HEK293T (cell line): ENCODE results near the gene CDH4.
A peak's percentile ranks its signal among the peaks of the same experiment; 100 is the strongest.

ENCODE experiments used
- CTCF ChIA-PET: fragments of 350-600 bp; formaldehyde crosslinking; extraction: SDS; loops from one replicate; lab custom pipeline; 2021; ENCODE audit warnings: antibody characterized with exemption, inconsistent platforms; lab: Yijun Ruan, JAX
- POLR2A ChIA-PET: fragments of 350-600 bp; formaldehyde crosslinking; extraction: SDS; loops from one replicate; lab custom pipeline; 2020; ENCODE audit warnings: antibody characterized with exemption, inconsistent platforms; lab: Yijun Ruan, JAX
- DNase-seq: peaks from one replicate; pipeline ENCODE4 v3.0.0; 2012; ENCODE audit warnings: mixed read lengths; ENCODE audit errors: extremely low spot score
- ARNT ChIP-seq: fragments of 450-650 bp; IDR thresholded peaks from 2 replicates; pipeline ENCODE4 v1.6.1; 2017; ENCODE audit warnings: mild to moderate bottlenecking
- BHLHE40 ChIP-seq: fragments of 450-650 bp; IDR thresholded peaks from 2 replicates; pipeline ENCODE4 v1.6.1; 2016; ENCODE audit warnings: mild to moderate bottlenecking, moderate library complexity, borderline replicate concordance
- CTBP1 ChIP-seq: fragments of 450-650 bp; IDR thresholded peaks from 2 replicates; pipeline ENCODE4 v1.6.1; 2016; ENCODE audit warnings: borderline replicate concordance
- ELF4 ChIP-seq: fragments of 450-650 bp; IDR thresholded peaks from 2 replicates; pipeline ENCODE4 v1.6.1; 2017; ENCODE audit warnings: antibody characterized with exemption
- FOXA1 ChIP-seq: fragments of 450-650 bp; IDR thresholded peaks from 2 replicates; pipeline ENCODE4 v1.6.1; 2016; ENCODE audit warnings: mild to moderate bottlenecking
- FOXK2 ChIP-seq: fragments of 450-650 bp; IDR thresholded peaks from 2 replicates; pipeline ENCODE4 v1.6.1; 2016; ENCODE audit warnings: mild to moderate bottlenecking
- FOXM1 ChIP-seq: fragments of 450-650 bp; IDR thresholded peaks from 2 replicates; pipeline ENCODE4 v1.6.1; 2017; ENCODE audit warnings: mild to moderate bottlenecking, borderline replicate concordance
- HDGF ChIP-seq: fragments of 450-650 bp; IDR thresholded peaks from 2 replicates; pipeline ENCODE4 v1.6.1; 2017; ENCODE audit warnings: antibody characterized with exemption, borderline replicate concordance
- L3MBTL2 ChIP-seq: fragments of 450-650 bp; conservative IDR thresholded peaks from 2 replicates; pipeline ENCODE4 v1.6.1; 2016; ENCODE audit warnings: mild to moderate bottlenecking
- LEF1 ChIP-seq: fragments of 450-650 bp; IDR thresholded peaks from 2 replicates; pipeline ENCODE4 v1.6.1; 2017; ENCODE audit warnings: mild to moderate bottlenecking, borderline replicate concordance
- NFRKB ChIP-seq: fragments of 450-650 bp; IDR thresholded peaks from 2 replicates; pipeline ENCODE4 v1.6.1; 2016; ENCODE audit warnings: mild to moderate bottlenecking, moderate library complexity
- SP1 ChIP-seq: fragments of 450-650 bp; IDR thresholded peaks from 2 replicates; pipeline ENCODE4 v1.6.1; 2017
- SUZ12 ChIP-seq: fragments of 450-650 bp; IDR thresholded peaks from 2 replicates; pipeline ENCODE4 v1.6.1; 2016; ENCODE audit warnings: mild to moderate bottlenecking
- TARDBP ChIP-seq: fragments of 450-650 bp; IDR thresholded peaks from 2 replicates; pipeline ENCODE4 v1.6.1; 2016
- ZNF384 ChIP-seq: fragments of 450-650 bp; IDR thresholded peaks from 2 replicates; pipeline ENCODE4 v1.6.1; 2016
- TF ChIP-seq, protein P1 (sequence below): fragments of 450-650 bp; IDR thresholded peaks from 2 replicates; pipeline ENCODE4 v1.6.1; 2016

Gene CDH4

GRCh38 chr20:61874421-61875068 lies 622.5 kb downstream of the CDH4 start:
- CTCF ChIA-PET: no interaction called here
- TF ChIP-seq FOXM1 (no peak), ELF4 (no peak), HDGF (no peak), SUZ12 (no peak), CTBP1 (no peak), L3MBTL2 (no peak)
- TF ChIP-seq, protein P1, sequence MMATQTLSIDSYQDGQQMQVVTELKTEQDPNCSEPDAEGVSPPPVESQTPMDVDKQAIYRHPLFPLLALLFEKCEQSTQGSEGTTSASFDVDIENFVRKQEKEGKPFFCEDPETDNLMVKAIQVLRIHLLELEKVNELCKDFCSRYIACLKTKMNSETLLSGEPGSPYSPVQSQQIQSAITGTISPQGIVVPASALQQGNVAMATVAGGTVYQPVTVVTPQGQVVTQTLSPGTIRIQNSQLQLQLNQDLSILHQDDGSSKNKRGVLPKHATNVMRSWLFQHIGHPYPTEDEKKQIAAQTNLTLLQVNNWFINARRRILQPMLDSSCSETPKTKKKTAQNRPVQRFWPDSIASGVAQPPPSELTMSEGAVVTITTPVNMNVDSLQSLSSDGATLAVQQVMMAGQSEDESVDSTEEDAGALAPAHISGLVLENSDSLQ: no peak
- POLR2A ChIA-PET: no interaction called here
- DNase-seq: peak; percentile 30

DNA sequence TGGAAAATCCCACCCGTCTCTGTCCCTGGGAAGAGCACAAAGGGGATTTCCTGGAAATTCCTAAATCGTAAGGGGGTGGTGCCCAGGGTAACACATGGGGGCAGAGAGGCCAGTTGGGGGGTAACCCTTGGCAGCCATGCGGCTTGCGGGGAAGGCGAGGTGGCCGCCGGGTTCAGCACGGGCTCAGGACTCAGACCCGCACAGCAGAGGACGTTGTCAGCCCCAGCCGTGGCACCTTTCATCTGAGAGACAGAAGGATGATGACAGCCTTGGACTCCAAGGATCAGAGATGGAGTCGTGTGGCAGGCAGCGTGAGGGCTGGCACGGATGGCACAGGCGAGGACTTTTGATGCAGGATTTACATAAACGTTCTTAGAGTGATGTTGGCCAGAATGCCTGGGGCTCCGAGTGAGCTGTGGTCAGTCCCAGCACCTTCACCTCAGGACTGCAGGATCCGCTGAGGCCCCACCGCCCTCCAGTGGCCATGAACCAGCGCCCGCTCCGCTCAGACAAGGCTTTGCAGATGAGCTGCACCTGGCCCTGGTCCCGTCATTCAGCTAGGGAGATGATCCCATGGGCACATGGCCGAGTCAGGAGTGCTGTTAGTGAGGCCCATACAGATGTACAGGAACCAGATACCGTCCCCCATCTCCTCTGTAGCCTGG lies 623.3 kb downstream of the CDH4 start:
- TF ChIP-seq SP1 (no peak), CTBP1 (no peak), ELF4 (no peak), BHLHE40 (no peak), ARNT (no peak), LEF1 (no peak), NFRKB (no peak), HDGF (no peak)
- CTCF ChIA-PET: no interaction called here
- POLR2A ChIA-PET: no interaction called here
- DNase-seq: no peak

GRCh38 chr20:61875996-61876395 lies 623.9 kb downstream of the CDH4 start:
- ChIA-PET CTCF (no interaction called here), POLR2A (no interaction called here)
- DNase-seq: no peak
- TF ChIP-seq TARDBP: no peak
- TF ChIP-seq L3MBTL2: no peak
- no peak for TF ChIP-seq SP1
- no peak for TF ChIP-seq FOXA1
- no peak for TF ChIP-seq ELF4
- TF ChIP-seq FOXK2: no peak
- TF ChIP-seq LEF1: no peak
- no peak for TF ChIP-seq FOXM1
- no peak for TF ChIP-seq CTBP1
- TF ChIP-seq ARNT: no peak
- TF ChIP-seq ZNF384: no peak
- TF ChIP-seq, protein P1: no peak

GRCh38 chr20:61876952-61877728 lies 625.1 kb downstream of the CDH4 start:
- TF ChIP-seq, protein P1: peak; percentile 35
- TF ChIP-seq LEF1: no peak
- POLR2A ChIA-PET: no interaction called here
- no peak for DNase-seq
- CTCF ChIA-PET: no interaction called here

DNA sequence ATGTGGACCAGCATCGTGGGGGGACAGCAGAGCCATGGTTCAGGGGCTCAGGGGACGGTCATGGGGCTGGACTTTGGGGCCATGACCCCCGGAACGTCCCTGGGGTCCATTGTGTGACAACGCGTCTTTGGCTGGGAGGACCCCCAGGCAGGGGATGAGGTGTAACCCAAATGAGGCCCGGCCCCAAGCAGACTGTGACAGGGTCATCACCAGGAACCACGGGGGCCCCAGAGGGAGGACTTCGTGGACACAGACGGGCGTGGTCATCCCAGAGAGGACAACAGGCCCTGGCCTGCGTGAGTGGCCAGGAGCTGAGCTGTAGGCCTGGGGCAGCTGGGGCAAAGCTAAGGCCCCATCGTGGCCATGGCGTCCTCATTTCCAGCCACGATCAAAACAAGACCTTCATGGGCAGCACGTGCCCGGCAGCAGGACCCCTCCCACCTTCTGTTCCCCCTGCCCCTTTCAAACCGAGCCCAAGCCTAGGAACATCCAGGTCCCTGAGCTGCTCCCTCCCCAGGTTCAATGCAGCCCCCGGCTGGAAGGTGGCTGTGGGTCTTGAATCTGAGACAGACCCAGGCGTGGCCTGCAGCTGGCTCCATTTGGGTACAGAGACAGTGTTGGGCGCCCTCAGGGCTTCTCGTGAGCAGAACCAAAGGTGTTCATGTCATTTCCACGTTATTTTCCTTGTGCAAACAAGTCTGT lies 625.9 kb downstream of the CDH4 start:
- POLR2A ChIA-PET: no interaction called here
- TF ChIP-seq ARNT (no peak), SP1 (no peak), CTBP1 (no peak), ELF4 (no peak), FOXK2 (no peak), NFRKB (no peak), ZNF384 (no peak), LEF1 (no peak), TARDBP (no peak), FOXM1 (no peak), HDGF (no peak), L3MBTL2 (no peak), SUZ12 (no peak), FOXA1 (no peak), BHLHE40 (no peak)
- TF ChIP-seq, protein P1: no peak
- no peak for DNase-seq
- CTCF ChIA-PET: no interaction called here
